ENCODE results near the gene NEDD8.
"Not testable (repeated sequence)": the region's sequence is repeated elsewhere in the genome, so short reads cannot be mapped to it uniquely, and the experiment has no call there.

The NEDD8 gene

DNA sequence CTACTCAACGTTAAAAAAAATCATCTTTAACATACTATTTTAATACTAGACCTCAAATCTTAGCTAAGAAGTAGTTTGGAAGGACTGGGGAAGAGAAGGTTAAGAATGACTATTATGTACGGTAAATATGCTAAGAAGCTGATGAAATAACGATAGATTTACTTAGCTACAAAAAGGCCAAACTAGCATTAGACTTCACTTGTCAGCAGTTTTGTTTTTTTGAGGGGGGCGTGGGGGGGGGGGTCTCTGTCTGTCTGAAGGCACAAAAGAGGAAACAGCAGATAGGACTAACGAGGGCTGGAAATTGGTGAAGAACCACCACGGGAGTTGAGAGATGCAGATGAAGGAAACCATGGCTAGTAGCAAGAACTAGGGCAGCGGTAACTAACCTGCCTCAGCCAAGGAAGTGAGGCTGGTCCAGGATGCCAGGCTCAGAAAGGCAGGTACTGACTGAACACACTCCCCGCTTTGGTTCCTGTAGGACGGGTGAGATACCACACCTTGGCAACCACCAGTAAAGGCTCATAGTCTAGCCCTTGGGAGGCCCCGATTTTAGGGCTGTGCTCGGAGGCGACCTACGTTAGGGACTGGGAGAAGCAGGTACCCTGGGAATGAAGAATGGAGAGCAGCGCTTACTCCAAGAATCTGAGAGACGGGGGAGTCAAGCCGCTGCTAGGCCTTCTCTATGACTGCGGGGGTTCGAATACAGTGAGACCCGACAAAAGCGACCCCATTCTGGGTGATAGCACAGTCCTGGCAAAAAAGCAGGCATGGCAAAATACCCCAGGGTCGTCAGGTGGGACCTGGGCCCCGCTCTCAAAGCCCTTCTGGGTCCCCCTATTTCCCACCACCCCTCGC is 675 bp downstream of the NEDD8 start:
- DNase-seq (ENCODE audit: low read depth), result peak; percentile 30
- TF ChIP-seq, protein P1, sequence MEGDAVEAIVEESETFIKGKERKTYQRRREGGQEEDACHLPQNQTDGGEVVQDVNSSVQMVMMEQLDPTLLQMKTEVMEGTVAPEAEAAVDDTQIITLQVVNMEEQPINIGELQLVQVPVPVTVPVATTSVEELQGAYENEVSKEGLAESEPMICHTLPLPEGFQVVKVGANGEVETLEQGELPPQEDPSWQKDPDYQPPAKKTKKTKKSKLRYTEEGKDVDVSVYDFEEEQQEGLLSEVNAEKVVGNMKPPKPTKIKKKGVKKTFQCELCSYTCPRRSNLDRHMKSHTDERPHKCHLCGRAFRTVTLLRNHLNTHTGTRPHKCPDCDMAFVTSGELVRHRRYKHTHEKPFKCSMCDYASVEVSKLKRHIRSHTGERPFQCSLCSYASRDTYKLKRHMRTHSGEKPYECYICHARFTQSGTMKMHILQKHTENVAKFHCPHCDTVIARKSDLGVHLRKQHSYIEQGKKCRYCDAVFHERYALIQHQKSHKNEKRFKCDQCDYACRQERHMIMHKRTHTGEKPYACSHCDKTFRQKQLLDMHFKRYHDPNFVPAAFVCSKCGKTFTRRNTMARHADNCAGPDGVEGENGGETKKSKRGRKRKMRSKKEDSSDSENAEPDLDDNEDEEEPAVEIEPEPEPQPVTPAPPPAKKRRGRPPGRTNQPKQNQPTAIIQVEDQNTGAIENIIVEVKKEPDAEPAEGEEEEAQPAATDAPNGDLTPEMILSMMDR (IDR thresholded peaks at IDR 0.05; ENCODE audit: low read depth, low read length), result no peak
- no peak for TF ChIP-seq POLR2A (IDR thresholded peaks at IDR 0.05; ENCODE audit: extremely low read depth, insufficient read length)
- TF ChIP-seq MYC (IDR thresholded peaks at IDR 0.05; ENCODE audit: low read depth, low read length), result no peak
- TF ChIP-seq, protein P2, sequence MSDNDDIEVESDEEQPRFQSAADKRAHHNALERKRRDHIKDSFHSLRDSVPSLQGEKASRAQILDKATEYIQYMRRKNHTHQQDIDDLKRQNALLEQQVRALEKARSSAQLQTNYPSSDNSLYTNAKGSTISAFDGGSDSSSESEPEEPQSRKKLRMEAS (IDR thresholded peaks at IDR 0.05; ENCODE audit: low read depth, low read length), result no peak

DNA sequence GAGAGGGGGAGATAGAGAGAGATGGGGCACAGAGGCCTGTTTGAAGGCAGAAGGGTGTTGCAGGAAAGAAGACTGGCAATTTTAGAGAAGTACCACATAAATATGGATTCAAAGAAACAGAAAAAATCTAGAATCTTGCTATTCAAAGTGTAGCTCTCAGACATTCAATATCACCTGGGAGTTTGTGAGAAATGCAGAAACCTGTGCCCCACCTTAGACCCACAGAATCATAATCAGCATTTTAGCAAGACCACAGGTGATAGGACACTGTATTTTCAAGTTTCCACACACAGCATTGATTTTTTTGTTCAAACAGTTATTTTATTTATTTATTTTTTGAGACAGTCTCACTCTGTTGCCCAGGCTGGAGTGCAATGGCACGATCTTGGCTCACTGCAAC is 3.3 kb downstream of the NEDD8 start:
- no peak overlapping the region for H3K4me3 ChIP-seq (ENCODE audit: low read depth, low read length)
- no peak for TF ChIP-seq POLR2A (IDR thresholded peaks at IDR 0.05; ENCODE audit: extremely low read depth, insufficient read length)
- TF ChIP-seq, protein P1 (IDR thresholded peaks at IDR 0.05; ENCODE audit: low read depth, low read length), result no peak
- TF ChIP-seq, protein P2 (IDR thresholded peaks at IDR 0.05; ENCODE audit: low read depth, low read length), result no peak
- TF ChIP-seq MYC (IDR thresholded peaks at IDR 0.05; ENCODE audit: low read depth, low read length), result no peak
- no peak for DNase-seq (ENCODE audit: low read depth)

More for the DNA sequence above, 675 bp downstream of the NEDD8 start:
- peak overlapping the region; percentile 84 for H3K4me3 ChIP-seq (ENCODE audit: low read depth, low read length)

DNA sequence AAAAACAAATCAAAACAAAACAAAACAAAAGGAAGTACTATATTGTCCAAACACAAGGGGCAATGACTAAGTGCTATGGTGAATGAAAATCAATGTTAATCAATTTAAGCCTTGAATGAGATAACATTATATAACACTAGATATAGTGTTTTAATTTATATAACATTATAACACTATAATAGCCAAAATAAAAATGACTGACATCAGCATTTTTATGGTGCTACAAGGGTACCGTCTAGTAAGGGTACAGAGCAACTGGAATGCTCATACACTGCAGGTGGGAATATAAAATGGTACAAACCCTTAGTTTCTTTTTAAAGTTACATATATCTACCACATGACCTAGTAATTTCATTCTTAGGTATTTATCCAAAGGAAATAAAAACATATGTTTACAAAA is 5.7 kb downstream of the NEDD8 start:
- DNase-seq (ENCODE audit: low read depth), result no peak
- TF ChIP-seq, protein P1 (IDR thresholded peaks at IDR 0.05; ENCODE audit: low read depth, low read length), result no peak
- TF ChIP-seq MYC (IDR thresholded peaks at IDR 0.05; ENCODE audit: low read depth, low read length) (no peak), POLR2A (IDR thresholded peaks at IDR 0.05; ENCODE audit: extremely low read depth, insufficient read length) (no peak)
- TF ChIP-seq, protein P2 (IDR thresholded peaks at IDR 0.05; ENCODE audit: low read depth, low read length), result no peak
- H3K4me3 ChIP-seq (ENCODE audit: low read depth, low read length), result no peak overlapping the region

DNA sequence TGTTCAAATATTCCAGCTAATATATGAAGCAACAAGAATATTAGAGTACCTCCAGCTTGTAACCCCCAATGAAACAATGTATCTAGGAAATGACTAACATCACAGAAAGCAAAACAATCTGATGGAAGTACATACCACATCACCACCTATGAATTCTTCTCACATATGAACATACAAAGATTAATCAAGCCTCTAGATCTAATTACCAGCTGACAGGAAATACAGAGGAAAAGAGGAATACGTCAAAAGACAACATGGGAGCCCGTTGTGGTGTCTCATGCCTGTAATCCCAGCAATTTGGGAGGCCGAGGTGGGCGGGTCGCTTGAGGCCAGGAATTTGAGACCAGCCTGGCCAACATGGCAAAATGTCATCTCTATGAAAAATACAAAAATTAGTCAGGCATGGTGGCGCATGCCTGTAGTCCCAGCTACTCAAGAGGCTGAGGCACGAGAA is 7.5 kb downstream of the NEDD8 start:
- no peak for DNase-seq (ENCODE audit: low read depth)
- TF ChIP-seq MYC (IDR thresholded peaks at IDR 0.05; ENCODE audit: low read depth, low read length), result no peak
- TF ChIP-seq, protein P1 (IDR thresholded peaks at IDR 0.05; ENCODE audit: low read depth, low read length), result no peak
- no peak for TF ChIP-seq POLR2A (IDR thresholded peaks at IDR 0.05; ENCODE audit: extremely low read depth, insufficient read length)
- TF ChIP-seq, protein P2 (IDR thresholded peaks at IDR 0.05; ENCODE audit: low read depth, low read length), result no peak
- no peak overlapping the region for H3K4me3 ChIP-seq (ENCODE audit: low read depth, low read length)

DNA sequence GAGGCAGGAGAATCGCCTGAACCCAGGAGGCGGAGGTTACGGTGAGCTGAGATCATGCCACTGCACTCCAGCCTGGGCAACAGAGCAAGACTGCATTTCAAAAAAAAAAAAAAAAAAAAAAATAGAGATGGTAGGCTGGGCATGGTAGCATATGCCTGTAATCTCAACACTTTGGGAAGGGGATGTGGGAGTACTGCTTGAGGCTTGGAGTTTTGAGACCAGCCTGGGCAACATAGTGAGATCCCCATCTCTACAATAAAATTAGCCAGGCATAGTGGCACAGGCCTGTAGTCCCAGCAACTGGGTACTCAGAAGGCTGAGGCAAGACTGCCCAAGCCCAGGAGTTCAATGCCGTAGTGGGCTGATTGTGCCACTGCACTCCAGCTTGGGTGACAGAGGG is 9.2 kb downstream of the NEDD8 start:
- not testable (repeated sequence) for DNase-seq (ENCODE audit: low read depth); H3K4me3 ChIP-seq (ENCODE audit: low read depth, low read length)

DNA sequence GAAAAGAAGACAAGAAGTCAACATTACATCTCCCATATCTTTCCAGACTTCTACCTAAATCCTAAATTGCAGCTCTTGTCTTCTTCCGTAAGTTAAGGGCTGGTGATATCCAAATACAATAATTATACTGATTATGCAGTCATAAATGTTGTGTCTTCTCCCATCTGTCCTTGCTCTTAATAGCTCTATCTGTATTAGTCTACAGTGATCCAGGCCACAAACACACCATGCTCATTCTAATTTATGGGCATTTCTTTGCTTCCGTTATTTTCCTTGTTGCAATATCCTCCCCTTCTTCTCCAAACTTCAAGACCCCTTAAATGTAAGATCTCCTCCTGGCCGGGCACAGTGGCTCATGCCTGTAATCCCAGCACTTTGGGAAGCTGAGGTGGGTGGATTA is 12.6 kb downstream of the NEDD8 start:
- TF ChIP-seq, protein P2 (IDR thresholded peaks at IDR 0.05; ENCODE audit: low read depth, low read length), result no peak
- no peak overlapping the region for H3K4me3 ChIP-seq (ENCODE audit: low read depth, low read length)
- no peak for DNase-seq (ENCODE audit: low read depth)

All from NB4 (cell line).